HepG2 (cell line): ENCODE data around the gene ZNF813. TPM values are rescaled to one million over a fixed set of nuclear protein-coding genes. Genes with fewer than 3 reads are reported as not detected.

Experiments
- ATAC-seq: fragments of 200-7000 bp; cut with Tn5 transposase; 3 replicates; pipeline ENCODE4 v1.9.1; 2020; ENCODE audit warnings: mild to moderate bottlenecking, moderate library complexity
- Bru-seq: library from RNA; stranded (reverse); fragments of 400-500 nt; gene quantifications from one replicate; lab custom pipeline; 2021; lab: Mats Ljungman, UMichigan
- BruChase-seq, 2 experiments: library from RNA; stranded (reverse); fragments of 400-500 nt; gene quantifications; one replicate each; lab custom pipeline; 2021; lab: Mats Ljungman, UMichigan
- BruUV-seq: library from RNA; stranded (reverse); fragments of 400-500 nt; replicated peaks from 2 replicates; lab custom pipeline; 2021; lab: Mats Ljungman, UMichigan
- CTCF ChIA-PET: fragments of 300-600 bp; formaldehyde crosslinking; extraction: SDS; loops from one replicate; lab custom pipeline; 2021; ENCODE audit warnings: low total read pairs, inconsistent platforms, low intra/inter-chr PET ratio; lab: Yijun Ruan, JAX
- POLR2A ChIA-PET: fragments of 350-600 bp; sonication (Branson Sonifier 250); formaldehyde crosslinking; loops from one replicate; lab custom pipeline; 2020; ENCODE audit warnings: antibody characterized with exemption, inconsistent platforms; lab: Yijun Ruan, JAX
- DNase-seq: peaks from one replicate; pipeline ENCODE4 v3.0.0-alpha.2; 2015; ENCODE audit warnings: low spot score
- FAIRE-seq: peaks from 3 replicates; lab custom pipeline; 2011; peaks lifted over from hg19 to GRCh38; lab: Jason Lieb, UNC
- H2AFZ ChIP-seq: one replicate; pipeline ENCODE4 v1.6.1; 2011; ENCODE audit warnings: low read length, inconsistent platforms
- H3K27ac ChIP-seq: fragments of 300-600 bp; 3 replicates; pipeline ENCODE4 v1.8.0; 2011; ENCODE audit warnings: mixed run types, mild to moderate bottlenecking, mixed read lengths, low read length, inconsistent platforms; ENCODE audit not compliant: insufficient read depth; ENCODE audit errors: extremely low read length
- H3K27me3 ChIP-seq, 2 experiments: fragments of 200-600 bp in 1 of 2; 2 replicates in 1 of 2; 3 replicates in 1 of 2; pipeline versions ENCODE4 v1.6.0 to v1.8.0; 2011; ENCODE audit warnings: low read length in 2 of 2, mild to moderate bottlenecking in 2 of 2, moderate library complexity in 2 of 2, inconsistent platforms in 1 of 2; ENCODE audit not compliant: insufficient read depth in 2 of 2, control insufficient read depth in 1 of 2
- H3K36me3 ChIP-seq, 2 experiments: fragments of 200-600 bp in 1 of 2; replicated peaks in 1 of 2; 2 replicates in 1 of 2; 3 replicates in 1 of 2; pipeline versions ENCODE4 v1.5.1 to v1.8.0; 2011; ENCODE audit warnings: low read length in 2 of 2, inconsistent platforms in 1 of 2; ENCODE audit not compliant: insufficient read depth in 2 of 2, control insufficient read depth in 1 of 2
- H3K4me1 ChIP-seq: 2 replicates; pipeline ENCODE4 v1.5.1; 2012; ENCODE audit warnings: low read length, inconsistent platforms; ENCODE audit not compliant: insufficient read depth
- H3K4me2 ChIP-seq: 2 replicates; pipeline ENCODE4 v1.6.0; 2011; ENCODE audit warnings: low read depth, low read length, inconsistent platforms
- H3K4me3 ChIP-seq, 3 experiments: fragments of 200-600 bp in 1 of 3; sonication (generic), shearing (Covaris generic) in 1 of 3; replicated peaks in 1 of 3; 2 replicates each; pipeline ENCODE4 v1.5.1; 2011 to 2016; ENCODE audit warnings: low read length in 3 of 3, inconsistent platforms in 2 of 3, low read depth in 2 of 3, mild to moderate bottlenecking in 2 of 3, control low read depth in 1 of 3, mixed read lengths in 1 of 3; ENCODE audit not compliant: insufficient read depth in 1 of 3
- H3K79me2 ChIP-seq: one replicate; pipeline ENCODE4 v1.6.1; 2011; ENCODE audit warnings: low read length, inconsistent platforms; ENCODE audit not compliant: insufficient read depth
- H3K9ac ChIP-seq: 2 replicates; pipeline ENCODE4 v1.6.0; 2011; ENCODE audit warnings: mild to moderate bottlenecking, low read depth, low read length, inconsistent platforms; ENCODE audit not compliant: insufficient read depth
- H3K9me3 ChIP-seq: 2 replicates; pipeline ENCODE4 v1.5.1; 2012; ENCODE audit warnings: mild to moderate bottlenecking, low read length
- H4K20me1 ChIP-seq: 2 replicates; pipeline ENCODE4 v1.6.0; 2011; ENCODE audit warnings: inconsistent platforms, mild to moderate bottlenecking, low read length, moderate library complexity; ENCODE audit not compliant: insufficient read depth
- ATF3 ChIP-seq: sonication (generic); formaldehyde crosslinking; IDR thresholded peaks from 2 replicates; pipeline ENCODE4 v1.4.0; 2020; ENCODE audit warnings: missing genetic modification reagents
- DBP ChIP-seq: sonication (generic); formaldehyde crosslinking; IDR thresholded peaks from 2 replicates; pipeline ENCODE4 v1.4.0; 2020; ENCODE audit warnings: missing genetic modification reagents; ENCODE audit errors: not compliant biosample characterization
- IRF2 ChIP-seq: IDR thresholded peaks from 2 replicates; pipeline ENCODE4 v1.6.1; 2018; ENCODE audit warnings: missing genetic modification reagents, missing compliant biosample characterization
- KDM1A ChIP-seq: IDR thresholded peaks from 2 replicates; pipeline ENCODE4 v1.6.1; 2016; ENCODE audit warnings: missing compliant biosample characterization
- MBNL3 ChIP-seq: fragments of 250-450 bp; sonication (Bioruptor Pico); conservative IDR thresholded peaks from 2 replicates; pipeline ENCODE4 v1.8.0; 2022; ENCODE audit warnings: mild to moderate bottlenecking, inconsistent platforms
- MEIS2 ChIP-seq: sonication (generic); formaldehyde crosslinking; IDR thresholded peaks from 2 replicates; pipeline ENCODE4 v1.9.0; 2021; ENCODE audit warnings: mild to moderate bottlenecking, missing genetic modification reagents
- RBM39 ChIP-seq: fragments of 200-400 bp; formaldehyde crosslinking; IDR thresholded peaks from one replicate; pipeline ENCODE4 v1.6.1; 2018; ENCODE audit warnings: antibody characterized with exemption, mild to moderate bottlenecking, low read depth, low read length; ENCODE audit not compliant: poor library complexity, severe bottlenecking
- SIX4 ChIP-seq: sonication (generic); formaldehyde crosslinking; IDR thresholded peaks from 2 replicates; pipeline ENCODE4 v1.4.0; 2020; ENCODE audit warnings: missing genetic modification reagents
- SMAD1 ChIP-seq: sonication (generic); formaldehyde crosslinking; IDR thresholded peaks from 2 replicates; pipeline ENCODE4 v1.4.0; 2020; ENCODE audit warnings: missing genetic modification reagents, low read depth, mild to moderate bottlenecking, borderline replicate concordance
- TAF15 ChIP-seq: fragments of 200-400 bp; formaldehyde crosslinking; IDR thresholded peaks from one replicate; pipeline ENCODE4 v1.6.1; 2018; ENCODE audit warnings: mild to moderate bottlenecking, low read depth, low read length; ENCODE audit not compliant: poor library complexity, severe bottlenecking
- YY1 ChIP-seq: IDR thresholded peaks from 2 replicates; pipeline ENCODE4 v1.6.1; 2011; ENCODE audit warnings: low read length, low read depth, moderate library complexity, mild to moderate bottlenecking; ENCODE audit not compliant: insufficient read depth, insufficient replicate concordance
- ZBTB39 ChIP-seq: sonication (generic); formaldehyde crosslinking; IDR thresholded peaks from 2 replicates; pipeline ENCODE4 v1.5.0; 2020; ENCODE audit warnings: missing genetic modification reagents
- ZNF549 ChIP-seq: sonication (generic); formaldehyde crosslinking; IDR thresholded peaks from 2 replicates; pipeline ENCODE4 v1.5.0; 2020; ENCODE audit warnings: missing genetic modification reagents
- ZNF781 ChIP-seq: sonication (generic); formaldehyde crosslinking; IDR thresholded peaks from 2 replicates; pipeline ENCODE4 v1.5.1; 2020; ENCODE audit warnings: borderline replicate concordance, mild to moderate bottlenecking, missing genetic modification reagents; ENCODE audit errors: not compliant biosample characterization
- WGBS: methylation state at CpG from one replicate; pipeline ENCODE4 v1.1.6; 2017; ENCODE audit warnings: low lambda C conversion rate; 5-methylcytosine and 5-hydroxymethylcytosine counted together
- in situ Hi-C: cut with HindIII; loops from 2 replicates; pipeline ENCODE4 v1.10.0; 2017; ENCODE audit warnings: low pct_unique_long_range_greater_than_20kb; ENCODE audit not compliant: extremely low pct_ligation_motif_present
- intact Hi-C: fragments of 100-400 bp; cut with micrococcal nuclease; formaldehyde crosslinking; loops from one replicate; pipeline ENCODE4 v1.10.0; 2022; ENCODE audit not compliant: unreplicated experiment
- long read RNA-seq, 2 experiments: library from RNA in 1 of 2; library from polyadenylated mRNA in 1 of 2; stranded (forward) in 1 of 2; unstranded in 1 of 2; transcript quantifications; one replicate each; pipeline ENCODE4 v2.0.0, GENCODE V29; 2019 to 2022
- polyA minus RNA-seq, 3 experiments: library from RNA; depleted of rRNA, polyadenylated mRNA; stranded (reverse); fragments of >200 nt; gene quantifications; 2 replicates each; pipeline ENCODE4 v1.2.3, GENCODE V29; 2011; ENCODE audit warnings: low replicate concordance in 1 of 3
- polyA plus RNA-seq, 8 experiments: library from polyadenylated mRNA; depleted of rRNA in 3 of 8; stranded (reverse) in 7 of 8; unstranded in 1 of 8; fragments of >200 nt; fragmentation: Illumina TruSeq in 4 of 8; extraction: Trizol in 4 of 8; gene quantifications; 2 replicates each; pipeline versions ENCODE4 v1.2.1 to v1.2.3, GENCODE V29; 2011 to 2016; ENCODE audit warnings: low read depth in 4 of 8, missing spikeins in 1 of 8, mixed read lengths in 1 of 8; ENCODE audit not compliant: insufficient read depth in 1 of 8
- total RNA-seq, 5 experiments: library from RNA; depleted of rRNA; stranded (reverse); fragments of >200 nt; fragmentation: Illumina TruSeq; extraction: Trizol; gene quantifications; 2 replicates each; pipeline ENCODE4 v1.2.3, GENCODE V29; 2016; ENCODE audit warnings: low read depth in 1 of 5

The ZNF813 gene
- total RNA-seq (2016; rRNA removed; fragmentation: Illumina TruSeq; extraction: Trizol) (8.9 and 14.9 TPM in 2 replicates), polyA plus RNA-seq (2011; rRNA removed) (2.1 TPM in 2 replicates), polyA minus RNA-seq (2011; rRNA and poly(A)+ RNA removed; ENCODE audit: low replicate concordance) (0.65 and 1.8 TPM in 2 replicates), Bru-seq, nascent RNA (percentile 71 among the genes with signal in this experiment), BruChase-seq, experiment 1, labeled RNA remaining after a 6-hour chase (percentile 66 among the genes with signal in this experiment), BruChase-seq, experiment 2, labeled RNA remaining after a 2-hour chase (percentile 74 among the genes with signal in this experiment)
- 1.1 and 1.4 TPM in 2 replicates for total RNA-seq (2016; cell fraction: cytosol; rRNA removed; fragmentation: Illumina TruSeq; extraction: Trizol; ENCODE audit: low read depth)
- 8.8 and 14.9 TPM in 2 replicates for total RNA-seq (2016; cell fraction: insoluble cytoplasmic fraction; rRNA removed; fragmentation: Illumina TruSeq; extraction: Trizol)
- 3.2 and 4.2 TPM in 2 replicates for total RNA-seq (2016; cell fraction: membrane; rRNA removed; fragmentation: Illumina TruSeq; extraction: Trizol)
- total RNA-seq (2016; cell fraction: nucleus; rRNA removed; fragmentation: Illumina TruSeq; extraction: Trizol): 5.5 and 7.5 TPM in 2 replicates
- polyA plus RNA-seq (2011; cell fraction: cytosol; rRNA removed): 1.1 and 1.5 TPM in 2 replicates
- 1.0 and 1.4 TPM in 2 replicates for polyA plus RNA-seq (2011; cell fraction: nucleus; rRNA removed)
- polyA plus RNA-seq (2012): 3.8 and 4.9 TPM in 2 replicates
- polyA plus RNA-seq (2016; cell fraction: cytosol; fragmentation: Illumina TruSeq; extraction: Trizol; ENCODE audit: low read depth): 0.29 and 0.35 TPM in 2 replicates
- polyA plus RNA-seq (2016; cell fraction: insoluble cytoplasmic fraction; fragmentation: Illumina TruSeq; extraction: Trizol; ENCODE audit: low read depth): 5.3 and 5.6 TPM in 2 replicates
- 1.1 and 1.2 TPM in 2 replicates for polyA plus RNA-seq (2016; cell fraction: membrane; fragmentation: Illumina TruSeq; extraction: Trizol; ENCODE audit: low read depth)
- polyA plus RNA-seq (2016; cell fraction: nucleus; fragmentation: Illumina TruSeq; extraction: Trizol; ENCODE audit: insufficient read depth, low read depth): 4.8 and 5.5 TPM in 2 replicates
- 4.2 and 5.5 TPM in 2 replicates for polyA minus RNA-seq (2011; cell fraction: cytosol; rRNA and poly(A)+ RNA removed)
- 8.0 and 8.1 TPM in 2 replicates for polyA minus RNA-seq (2011; cell fraction: nucleus; rRNA and poly(A)+ RNA removed)
- long read RNA-seq, experiment 1, partial matches to known transcripts: 0 of 2 reads
- long read RNA-seq, experiment 1, other reads (novel, unspliced or antisense): 2 of 2 reads
- long read RNA-seq, experiment 2, partial matches to known transcripts: 0 of 4 reads
- long read RNA-seq, experiment 2, other reads (novel, unspliced or antisense): 4 of 4 reads

GRCh38 chr19:53467485-53468262 is at the start of gene ZNF813:
ZNF813 (plus strand) TSS chr19:53467733; CDS start chr19:53483823, 16,090 bp downstream.
- Histone ChIP-seq H3K27me3 (no peaks in the 10 kb centered on the region; a peak in 1 of 5 replicates), H3K4me1 (peaks cover 43% of the 10 kb centered on the region), H3K36me3 (no peaks in the 10 kb centered on the region; a peak in 1 of 5 replicates), H3K4me3 (peak within 1 kb of the TSS; percentile 72 to 89 (median 89)), H2AFZ (peak within 1 kb of the TSS; percentile 83), H3K79me2 (peaks cover 16% of the 10 kb centered on the region), H4K20me1 (no peaks in the 10 kb centered on the region), H3K27ac (peak within 1 kb of the TSS; percentile 87), H3K9ac (peak within 1 kb of the TSS; percentile 94), H3K9me3 (no peaks in the 10 kb centered on the region), H3K4me2 (peak within 1 kb of the TSS; percentile 86)
- peak; percentile 82 for DNase-seq
- in situ Hi-C loops (no loop called here), intact Hi-C loops (loop anchor here (2.0 kb wide), 1 partner anchor 37 kb away; the partner anchor contains the start of gene ZNF761)
- peak; percentile 92 for ATAC-seq
- 0% methylated on average over 18 of the region's 55 CpGs for WGBS
- POLR2A ChIA-PET: no interaction called here
- peak; percentile 74 for FAIRE-seq
- BruUV-seq: no TSS peak
- CTCF ChIA-PET: no interaction called here
- peak; percentile 80 for TF ChIP-seq RBM39
- TF ChIP-seq SMAD1 (CRISPR knock-in tag): no peak
- TF ChIP-seq TAF15: no peak
- TF ChIP-seq MBNL3 (CRISPR knock-in tag): no peak
- 0 out of 2 replicates have a peak, but pooled peaks have one; percentile 43 for TF ChIP-seq ATF3
- no peak for TF ChIP-seq SIX4 (CRISPR knock-in tag)
- peak; percentile 58; the same call in 1 of the 2 replicates for TF ChIP-seq IRF2 (CRISPR knock-in tag)
- TF ChIP-seq KDM1A: no peak
- no peak for TF ChIP-seq ZNF781 (CRISPR knock-in tag)
- no peak for TF ChIP-seq ZNF549
- TF ChIP-seq ZBTB39 (CRISPR knock-in tag): no peak
- peak; percentile 60; the same call in 1 of the 2 replicates for TF ChIP-seq MEIS2 (CRISPR knock-in tag)
- TF ChIP-seq DBP (CRISPR knock-in tag): no peak
- no peak for TF ChIP-seq YY1
